Lower leg skin (tissue), 4 donors: Measurements from ENCODE around the gene ZNF207. TPM values are rescaled to one million over a fixed set of nuclear protein-coding genes. Genes with fewer than 3 reads are reported as not detected.

ENCODE experiments used
- DNase-seq, 2 donors: peaks; one replicate each; pipeline ENCODE4 v3.0.0-alpha.2; 2019; ENCODE audit warnings: low spot score in 2 of 2
- H3K4me3 ChIP-seq: fragments of 200-600 bp; sonication (generic); 2 replicates; pipeline ENCODE4 v1.5.1; 2017; ENCODE audit warnings: mild to moderate bottlenecking, low read depth; ENCODE audit not compliant: poor library complexity, severe bottlenecking
- POLR2A ChIP-seq, 2 donors: fragments of 450-650 bp; IDR thresholded peaks; one replicate each; pipeline ENCODE4 v1.6.1; 2016 to 2017; ENCODE audit warnings: antibody characterized with exemption in 2 of 2, mild to moderate bottlenecking in 1 of 2, moderate library complexity in 1 of 2
- WGBS, 2 donors: methylation state at CpG; one replicate each; pipeline ENCODE4 v1.1.5; 2018; 5-methylcytosine and 5-hydroxymethylcytosine counted together
- intact Hi-C: fragments of 100-400 bp; cut with DNase I; formaldehyde crosslinking; loops from one replicate; pipeline ENCODE4 v1.15.0; 2023; ENCODE audit warnings: low total_unique reads
- total RNA-seq, 4 donors: library from RNA; depleted of rRNA; stranded (reverse); fragments of >200 nt; gene quantifications; one replicate each; pipeline ENCODE4 v1.1.0, GENCODE V29; 2016
- TF ChIP-seq, protein P1 (sequence below), 3 donors: fragments of 450-650 bp; IDR thresholded peaks; one replicate each; pipeline ENCODE4 v1.5.1; 2016; ENCODE audit warnings: antibody characterized with exemption in 3 of 3, mild to moderate bottlenecking in 3 of 3, moderate library complexity in 2 of 3

The ZNF207 gene
- total RNA-seq, 4 donors from 2014 or later: 93.5 to 158 (median 117) TPM

- DNase-seq: peak in 1 of 2 donors; percentile 66
- intact Hi-C loops: no loop called here
- no peak for TF ChIP-seq POLR2A (IDR thresholded peaks at IDR 0.05)
- TF ChIP-seq, protein P1, sequence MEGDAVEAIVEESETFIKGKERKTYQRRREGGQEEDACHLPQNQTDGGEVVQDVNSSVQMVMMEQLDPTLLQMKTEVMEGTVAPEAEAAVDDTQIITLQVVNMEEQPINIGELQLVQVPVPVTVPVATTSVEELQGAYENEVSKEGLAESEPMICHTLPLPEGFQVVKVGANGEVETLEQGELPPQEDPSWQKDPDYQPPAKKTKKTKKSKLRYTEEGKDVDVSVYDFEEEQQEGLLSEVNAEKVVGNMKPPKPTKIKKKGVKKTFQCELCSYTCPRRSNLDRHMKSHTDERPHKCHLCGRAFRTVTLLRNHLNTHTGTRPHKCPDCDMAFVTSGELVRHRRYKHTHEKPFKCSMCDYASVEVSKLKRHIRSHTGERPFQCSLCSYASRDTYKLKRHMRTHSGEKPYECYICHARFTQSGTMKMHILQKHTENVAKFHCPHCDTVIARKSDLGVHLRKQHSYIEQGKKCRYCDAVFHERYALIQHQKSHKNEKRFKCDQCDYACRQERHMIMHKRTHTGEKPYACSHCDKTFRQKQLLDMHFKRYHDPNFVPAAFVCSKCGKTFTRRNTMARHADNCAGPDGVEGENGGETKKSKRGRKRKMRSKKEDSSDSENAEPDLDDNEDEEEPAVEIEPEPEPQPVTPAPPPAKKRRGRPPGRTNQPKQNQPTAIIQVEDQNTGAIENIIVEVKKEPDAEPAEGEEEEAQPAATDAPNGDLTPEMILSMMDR (IDR thresholded peaks at IDR 0.05): no peak
- 3% methylated on average over 13 of the region's 13 CpGs for WGBS, 2 donors
- peak overlapping the region; percentile 38 for H3K4me3 ChIP-seq
Observed at GRCh38 chr17:32341141-32341856, 8.7 kb upstream of the ZNF207 start.

GRCh38 chr17:32341857-32342602 is 7.9 kb upstream of the ZNF207 start, which contains the start of gene C17orf75:
TSS of gene C17orf75 (minus strand) at chr17:32342173. CDS start at chr17:32342139, 34 bp downstream.
- WGBS, 2 donors: 4% methylated on average over 33 to 46 of the region's 47 CpGs
- intact Hi-C loops: no loop called here
- DNase-seq: peak; percentile 60 to 94
- peak in 1 of 2 donors; percentile 6 for TF ChIP-seq POLR2A (IDR thresholded peaks at IDR 0.05)
- TF ChIP-seq, protein P1 (IDR thresholded peaks at IDR 0.05): no peak
- H3K4me3 ChIP-seq: peak within 1 kb of the TSS; percentile 38

- H3K4me3 ChIP-seq: no peak overlapping the region
- intact Hi-C loops: no loop called here
- WGBS, 2 donors: 57 to 67% methylated on average over 14 of the region's 14 CpGs
- peak in 1 of 2 donors; percentile 63 for DNase-seq
- TF ChIP-seq, protein P1 (IDR thresholded peaks at IDR 0.05): no peak
- no peak for TF ChIP-seq POLR2A (IDR thresholded peaks at IDR 0.05)
Observed at GRCh38 chr17:32342603-32343325, 7.2 kb upstream of the ZNF207 start.

GRCh38 chr17:32345951-32346600 is 3.9 kb upstream of the ZNF207 start:
- H3K4me3 ChIP-seq: no peak overlapping the region
- peak in 1 of 2 donors; percentile 52 for DNase-seq
- no peak for TF ChIP-seq POLR2A (IDR thresholded peaks at IDR 0.05)
- TF ChIP-seq, protein P1 (IDR thresholded peaks at IDR 0.05): no peak
- WGBS, 2 donors: 91 to 93% methylated on average over 11 of the region's 11 CpGs
- intact Hi-C loops: no loop called here

- no peak overlapping the region for H3K4me3 ChIP-seq
- 96 to 98% methylated on average over 2 of the region's 2 CpGs for WGBS, 2 donors
- intact Hi-C loops: no loop called here
- no peak for TF ChIP-seq POLR2A (IDR thresholded peaks at IDR 0.05)
- TF ChIP-seq, protein P1 (IDR thresholded peaks at IDR 0.05): no peak
- DNase-seq: no peak
Observed at GRCh38 chr17:32348483-32348800, 1.5 kb upstream of the ZNF207 start.
